ENCODE data around the gene PRDM12.

The PRDM12 gene

GRCh38 chr9:130692321-130692720 lies 27.9 kb downstream of the PRDM12 start:
- no peaks in the 10 kb centered on the region for H3K4me1 ChIP-seq (ENCODE audit: control insufficient read depth, insufficient read depth, low read length)
- no peak for TF ChIP-seq GLI2 (tag by site-specific recombination; IDR thresholded peaks at IDR 0.05; ENCODE audit: borderline replicate concordance, low read depth)
- TF ChIP-seq ZBTB8A (tag by site-specific recombination; IDR thresholded peaks at IDR 0.05) = peak; percentile 34; the same call in 1 of the 2 replicates
- peak; percentile 70; the same call in 1 of the 2 replicates for TF ChIP-seq ZNF2 (tag by site-specific recombination; IDR thresholded peaks at IDR 0.05)
- TF ChIP-seq ZNF777 (tag by site-specific recombination; IDR thresholded peaks at IDR 0.05; ENCODE audit: borderline replicate concordance) = no peak
- H3K27ac ChIP-seq (ENCODE audit: extremely low read depth, low read depth, low read length) = no peak overlapping the region
- CTCF ChIA-PET = interaction anchor here (0.6 to 15.8 kb wide), 7 partner anchors 8 to 354 kb away, joined by 3 to 305 read pairs (median 8); no protein-coding TSS in a partner anchor
- H3K4me3 ChIP-seq (ENCODE audit: low read depth, low read length) = no peak overlapping the region
- no peaks in the 10 kb centered on the region for H3K9me3 ChIP-seq (ENCODE audit: control insufficient read depth, insufficient read depth, low read depth, low read length)
- H3K36me3 ChIP-seq (ENCODE audit: control insufficient read depth in 2 of 2, insufficient read depth in 1 of 2, low read length in 2 of 2) = peaks cover 15 to 25% of the 10 kb centered on the region in 2 experiments
- POLR2A ChIA-PET = interaction anchor here (2.0 to 2.2 kb wide), 2 partner anchors 8 to 10 kb away, joined by 9 to 10 read pairs; no protein-coding TSS in a partner anchor

DNA sequence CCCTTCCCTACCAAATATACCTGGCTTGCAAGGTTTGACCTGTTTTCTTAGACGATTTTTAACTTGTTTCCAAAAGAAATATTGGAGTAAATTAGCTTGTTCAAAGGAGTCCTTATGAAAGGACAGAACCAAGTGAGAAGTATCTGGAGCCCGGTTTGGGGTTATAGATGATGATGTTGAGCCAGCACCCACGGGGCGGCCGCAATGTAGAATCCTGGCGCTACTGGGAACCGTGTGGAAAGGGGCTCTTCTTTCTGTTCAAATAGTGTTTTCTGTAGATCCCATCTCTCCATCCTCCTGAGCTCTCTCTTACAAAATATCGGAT lies 28.7 kb downstream of the PRDM12 start:
- peak overlapping the region; percentile 31 for H3K4me3 ChIP-seq (ENCODE audit: low read depth, low read length)
- H3K27ac ChIP-seq (ENCODE audit: extremely low read depth, low read depth, low read length) = peak overlapping the region; percentile 14; the same call in 1 of the 2 replicates
- H3K4me1 ChIP-seq (ENCODE audit: control insufficient read depth, insufficient read depth, low read length) = no peaks in the 10 kb centered on the region
- H3K9me3 ChIP-seq (ENCODE audit: control insufficient read depth, insufficient read depth, low read depth, low read length) = no peaks in the 10 kb centered on the region
- CTCF ChIA-PET = interaction anchor here (0.6 to 15.8 kb wide), 11 partner anchors 9 to 371 kb away, joined by 3 to 305 read pairs (median 5); no protein-coding TSS in a partner anchor
- TF ChIP-seq ZNF48 (tag by site-specific recombination; IDR thresholded peaks at IDR 0.05) (no peak), ZNF555 (tag by site-specific recombination; conservative IDR thresholded peaks at IDR 0.05) (no peak), ZNF473 (tag by site-specific recombination; IDR thresholded peaks at IDR 0.05) (no peak), ZNF157 (tag by site-specific recombination; IDR thresholded peaks at IDR 0.05) (no peak), ZNF626 (tag by site-specific recombination; IDR thresholded peaks at IDR 0.05) (no peak), ZNF26 (tag by site-specific recombination; IDR thresholded peaks at IDR 0.05) (no peak), ZSCAN18 (tag by site-specific recombination; IDR thresholded peaks at IDR 0.05) (no peak), ZNF670 (tag by site-specific recombination; IDR thresholded peaks at IDR 0.05; ENCODE audit: low read depth) (no peak), ZNF585B (tag by site-specific recombination; IDR thresholded peaks at IDR 0.05) (no peak), ZNF596 (tag by site-specific recombination; IDR thresholded peaks at IDR 0.05) (no peak)
- peaks cover 22 to 32% of the 10 kb centered on the region in 2 experiments for H3K36me3 ChIP-seq (ENCODE audit: control insufficient read depth in 2 of 2, insufficient read depth in 1 of 2, low read length in 2 of 2)
- POLR2A ChIA-PET = interaction anchor here (0.6 to 2.2 kb wide), 23 partner anchors 8 to 870 kb away, joined by 3 to 30 read pairs (median 4); partner anchors contain the start of genes FUBP3, PRDM12 and TOR1A

DNA sequence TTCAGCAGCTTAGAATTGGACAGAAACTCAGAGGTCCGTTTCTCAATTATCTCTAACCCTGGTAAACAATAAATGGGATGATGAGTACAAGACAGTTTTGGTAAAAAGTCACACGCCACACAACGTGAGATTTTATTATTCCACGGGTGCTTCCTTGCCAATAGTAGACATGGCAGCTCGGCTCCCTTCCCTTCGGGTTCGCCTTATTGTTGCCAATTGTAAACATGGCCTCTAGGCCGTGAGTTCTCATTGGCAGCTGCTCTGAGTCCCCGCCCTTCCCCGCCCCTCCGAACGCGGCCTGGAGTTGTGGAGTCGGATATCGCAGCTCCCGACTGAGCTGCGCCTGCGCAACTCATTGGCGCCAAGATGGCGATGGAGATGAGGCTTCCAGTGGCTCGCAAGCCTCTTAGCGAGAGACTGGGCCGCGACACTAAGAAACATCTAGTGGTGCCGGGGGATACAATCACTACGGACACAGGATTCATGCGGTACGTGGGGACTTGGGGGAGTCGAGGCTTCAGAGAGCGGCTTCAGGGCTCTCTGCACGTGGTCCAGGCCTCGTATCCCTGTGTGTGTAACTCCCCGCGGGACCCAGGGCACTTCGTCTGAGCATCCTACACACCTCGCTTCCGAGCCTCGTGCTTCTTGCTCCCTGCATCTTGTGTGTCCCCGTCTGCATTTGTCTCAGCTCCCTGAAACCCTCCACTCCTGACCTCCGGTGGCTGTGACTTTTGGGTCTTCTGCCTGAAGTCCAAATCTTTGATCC lies 29.2 kb downstream of the PRDM12 start, which contains the start of gene EXOSC2:
Gene EXOSC2 (plus strand): TSS at position 355 of the 766 bp plus-strand sequence. CDS start 12 bp downstream, at position 367.
- CTCF ChIA-PET = interaction anchor here (0.6 to 15.8 kb wide), 12 partner anchors 9 to 372 kb away, joined by 3 to 305 read pairs (median 4); no protein-coding TSS in a partner anchor
- Histone ChIP-seq H3K36me3 (ENCODE audit: control insufficient read depth in 2 of 2, insufficient read depth in 1 of 2, low read length in 2 of 2) (peaks cover 25 to 38% of the 10 kb centered on the region in 2 experiments), H3K27ac (ENCODE audit: extremely low read depth, low read depth, low read length) (peak within 1 kb of the TSS; percentile 63), H3K9me3 (ENCODE audit: control insufficient read depth, insufficient read depth, low read depth, low read length) (no peaks in the 10 kb centered on the region), H3K4me1 (ENCODE audit: control insufficient read depth, insufficient read depth, low read length) (no peaks in the 10 kb centered on the region), H3K4me3 (ENCODE audit: low read depth, low read length) (peak within 1 kb of the TSS; percentile 72)
- POLR2A ChIA-PET = interaction anchor here (0.6 to 2.2 kb wide), 24 partner anchors 8 to 870 kb away, joined by 3 to 30 read pairs (median 4); partner anchors contain the start of genes FUBP3, PRDM12 and TOR1A
- peak; percentile 58; the same call in 1 of the 2 replicates for TF ChIP-seq OVOL3 (tag by site-specific recombination; IDR thresholded peaks at IDR 0.05)
- TF ChIP-seq ZNF76 (tag by site-specific recombination; IDR thresholded peaks at IDR 0.05; ENCODE audit: borderline replicate concordance, low read depth) = peak; percentile 70; the same call in 1 of the 2 replicates
- peak; percentile 23; the same call in 1 of the 2 replicates for TF ChIP-seq ZBTB8A (tag by site-specific recombination; IDR thresholded peaks at IDR 0.05)
- TF ChIP-seq REST (tag by site-specific recombination; IDR thresholded peaks at IDR 0.05) = peak; percentile 11; the same call in 1 of the 2 replicates
- TF ChIP-seq ZBTB7A (tag by site-specific recombination; IDR thresholded peaks at IDR 0.05; ENCODE audit: low read depth) = peak; percentile 34; the same call in 1 of the 2 replicates
- 0 out of 2 replicates have a peak, but pooled peaks have one; percentile 39 for TF ChIP-seq GLI4 (tag by site-specific recombination; IDR thresholded peaks at IDR 0.05)
- TF ChIP-seq ZNF335 (tag by site-specific recombination; conservative IDR thresholded peaks at IDR 0.05) = peak; percentile 78
- peak; percentile 94 for TF ChIP-seq ZNF501 (tag by site-specific recombination; IDR thresholded peaks at IDR 0.05)
- TF ChIP-seq, protein P1, sequence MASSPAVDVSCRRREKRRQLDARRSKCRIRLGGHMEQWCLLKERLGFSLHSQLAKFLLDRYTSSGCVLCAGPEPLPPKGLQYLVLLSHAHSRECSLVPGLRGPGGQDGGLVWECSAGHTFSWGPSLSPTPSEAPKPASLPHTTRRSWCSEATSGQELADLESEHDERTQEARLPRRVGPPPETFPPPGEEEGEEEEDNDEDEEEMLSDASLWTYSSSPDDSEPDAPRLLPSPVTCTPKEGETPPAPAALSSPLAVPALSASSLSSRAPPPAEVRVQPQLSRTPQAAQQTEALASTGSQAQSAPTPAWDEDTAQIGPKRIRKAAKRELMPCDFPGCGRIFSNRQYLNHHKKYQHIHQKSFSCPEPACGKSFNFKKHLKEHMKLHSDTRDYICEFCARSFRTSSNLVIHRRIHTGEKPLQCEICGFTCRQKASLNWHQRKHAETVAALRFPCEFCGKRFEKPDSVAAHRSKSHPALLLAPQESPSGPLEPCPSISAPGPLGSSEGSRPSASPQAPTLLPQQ (tag by site-specific recombination; IDR thresholded peaks at IDR 0.05) = peak; percentile 63

All from HEK293 (cell line).